HepG2 (cell line): ENCODE results near the gene MLLT10. TPM values are rescaled to one million over a fixed set of nuclear protein-coding genes. Genes with fewer than 3 reads are reported as not detected.
A peak's percentile ranks its signal among the peaks of the same experiment; 100 is the strongest.

Experiments
- ATAD3A ChIP-seq: sonication (generic); formaldehyde crosslinking; IDR thresholded peaks from 2 replicates; pipeline ENCODE4 v1.4.0; 2020; ENCODE audit warnings: missing genetic modification reagents
- CBX1 ChIP-seq: IDR thresholded peaks from one replicate; pipeline ENCODE4 v1.6.1; 2016; ENCODE audit warnings: antibody characterized with exemption, low read depth
- CENPT ChIP-seq: sonication (generic); formaldehyde crosslinking; IDR thresholded peaks from 2 replicates; pipeline ENCODE4 v1.8.0; 2022; ENCODE audit warnings: low read depth, mild to moderate bottlenecking, moderate library complexity, missing genetic modification reagents
- HDAC6 ChIP-seq: fragments of 200-600 bp; sonication (generic); IDR thresholded peaks from 2 replicates; pipeline ENCODE4 v1.7.0; 2017; ENCODE audit warnings: mild to moderate bottlenecking, antibody characterized with exemption, low read length, low read depth
- KLF6 ChIP-seq: IDR thresholded peaks from 2 replicates; pipeline ENCODE4 v1.8.0; 2016; ENCODE audit warnings: missing biosample characterization, missing genetic modification reagents
- MEF2D ChIP-seq: sonication (generic); formaldehyde crosslinking; IDR thresholded peaks from 2 replicates; pipeline ENCODE4 v1.5.1; 2020; ENCODE audit warnings: mild to moderate bottlenecking, missing genetic modification reagents
- NPAS2 ChIP-seq: sonication (generic); formaldehyde crosslinking; IDR thresholded peaks from 2 replicates; pipeline ENCODE4 v1.8.0; 2022; ENCODE audit warnings: mild to moderate bottlenecking, missing genetic modification reagents, borderline replicate concordance
- PPARG ChIP-seq: conservative IDR thresholded peaks from 2 replicates; pipeline ENCODE4 v1.6.1; 2016; ENCODE audit warnings: missing biosample characterization, missing genetic modification reagents
- SMAD1 ChIP-seq: sonication (generic); formaldehyde crosslinking; IDR thresholded peaks from 2 replicates; pipeline ENCODE4 v1.4.0; 2020; ENCODE audit warnings: missing genetic modification reagents, low read depth, mild to moderate bottlenecking, borderline replicate concordance
- SRSF1 ChIP-seq: fragments of 200-400 bp; formaldehyde crosslinking; optimal IDR thresholded peaks from 2 replicates; pipeline ENCODE3; 2017; ENCODE audit warnings: mild to moderate bottlenecking, low read depth, low read length, moderate library complexity
- XRCC5 ChIP-seq: fragments of 200-400 bp; formaldehyde crosslinking; optimal IDR thresholded peaks from 2 replicates; pipeline ENCODE3; 2017; ENCODE audit warnings: mild to moderate bottlenecking, low read length
- ZFP82 ChIP-seq: sonication (generic); formaldehyde crosslinking; IDR thresholded peaks from 2 replicates; pipeline ENCODE4 v1.5.1; 2020; ENCODE audit warnings: mild to moderate bottlenecking, missing genetic modification reagents, borderline replicate concordance
- ZNF180 ChIP-seq: sonication (generic); formaldehyde crosslinking; IDR thresholded peaks from 2 replicates; pipeline ENCODE4 v1.4.0; 2020; ENCODE audit warnings: low read depth, missing genetic modification reagents, borderline replicate concordance
- ZNF337 ChIP-seq: sonication (generic); formaldehyde crosslinking; IDR thresholded peaks from 2 replicates; pipeline ENCODE4 v1.5.1; 2020; ENCODE audit warnings: missing genetic modification reagents, low read depth, mild to moderate bottlenecking, borderline replicate concordance
- ZNF33A ChIP-seq: sonication (generic); formaldehyde crosslinking; IDR thresholded peaks from 2 replicates; pipeline ENCODE4 v1.5.1; 2020; ENCODE audit warnings: missing genetic modification reagents, mild to moderate bottlenecking, moderate library complexity, borderline replicate concordance
- ZNF879 ChIP-seq: sonication (generic); formaldehyde crosslinking; IDR thresholded peaks from 2 replicates; pipeline ENCODE4 v1.8.1; 2023; ENCODE audit warnings: missing genetic modification reagents
- ZNF891 ChIP-seq: sonication (generic); formaldehyde crosslinking; IDR thresholded peaks from 2 replicates; pipeline ENCODE4 v1.5.0; 2020; ENCODE audit warnings: mild to moderate bottlenecking, missing genetic modification reagents
- polyA plus RNA-seq, 8 experiments: library from polyadenylated mRNA; depleted of rRNA in 3 of 8; stranded (reverse) in 7 of 8; unstranded in 1 of 8; fragments of >200 nt; fragmentation: Illumina TruSeq in 4 of 8; extraction: Trizol in 4 of 8; gene quantifications; 2 replicates each; pipeline versions ENCODE4 v1.2.1 to v1.2.3, GENCODE V29; 2011 to 2016; ENCODE audit warnings: low read depth in 4 of 8, missing spikeins in 1 of 8, mixed read lengths in 1 of 8; ENCODE audit not compliant: insufficient read depth in 1 of 8
- total RNA-seq, 5 experiments: library from RNA; depleted of rRNA; stranded (reverse); fragments of >200 nt; fragmentation: Illumina TruSeq; extraction: Trizol; gene quantifications; 2 replicates each; pipeline ENCODE4 v1.2.3, GENCODE V29; 2016; ENCODE audit warnings: low read depth in 1 of 5
- TF ChIP-seq, protein P1 (sequence below): sonication (generic); formaldehyde crosslinking; IDR thresholded peaks from 2 replicates; pipeline ENCODE4 v1.5.0; 2020; ENCODE audit warnings: mild to moderate bottlenecking, missing genetic modification reagents
- TF ChIP-seq, protein P2 (sequence below), 2 experiments: fragments of 450-650 bp in 1 of 2; sonication (generic) in 1 of 2; formaldehyde crosslinking in 1 of 2; IDR thresholded peaks; 2 replicates each; pipeline versions ENCODE4 v1.6.1 to v1.8.0; 2016 to 2022; ENCODE audit warnings: antibody characterized with exemption in 1 of 2, mild to moderate bottlenecking in 1 of 2, missing genetic modification reagents in 1 of 2

Gene MLLT10
- total and polyA plus RNA-seq, 2 of the 13 experiments (the other 11 are each of a cell fraction or from before 2014, with no cell fraction given), result 51.3 to 84.1 TPM

DNA sequence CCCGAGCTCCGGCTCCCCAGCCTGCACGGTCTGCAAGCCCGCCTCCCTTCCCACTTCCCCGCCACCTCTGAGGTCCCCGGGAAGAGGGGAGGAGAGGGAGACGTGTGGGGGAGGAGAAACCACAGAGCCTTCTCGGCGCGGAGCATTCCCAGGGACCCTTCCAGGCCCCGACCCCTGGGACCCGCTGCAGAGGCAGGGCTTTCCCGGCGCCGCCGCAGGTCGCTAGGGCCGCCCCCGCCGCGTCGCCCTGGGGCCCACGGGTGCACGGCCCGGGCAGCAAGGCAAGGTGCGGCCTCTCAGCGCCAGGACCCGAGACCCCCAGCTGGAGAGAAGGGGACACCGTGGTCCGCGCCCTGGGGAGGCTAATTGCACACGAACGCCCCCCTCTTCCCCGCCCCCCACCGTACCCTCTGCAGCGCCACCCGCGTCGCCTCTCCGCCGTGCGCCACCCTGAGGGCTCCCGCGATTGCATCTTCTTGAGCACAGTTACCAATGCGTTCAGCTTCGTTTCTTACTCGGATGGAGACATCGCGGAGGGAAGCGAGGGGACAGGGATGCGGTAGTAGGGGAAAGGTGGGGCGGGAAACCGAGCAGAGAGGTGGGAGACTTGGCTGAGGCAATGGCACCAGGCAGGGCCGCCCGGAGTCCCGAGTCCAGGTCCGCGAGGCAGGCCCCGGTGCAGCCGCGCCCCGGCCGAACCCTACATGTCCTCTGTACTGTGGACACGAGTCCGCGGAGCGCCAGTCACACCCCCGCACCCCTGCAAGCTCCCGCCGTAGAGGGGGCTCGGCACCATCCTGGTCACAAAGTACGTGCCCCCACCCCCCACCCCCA lies 37.5 kb upstream of the MLLT10 start (continued):
- TF ChIP-seq XRCC5 (no peak), ZNF180 (CRISPR knock-in tag) (no peak), NPAS2 (CRISPR knock-in tag) (no peak), ZNF891 (CRISPR knock-in tag) (peak; percentile 32; the same call in 1 of the 2 replicates), SRSF1 (no peak), PPARG (CRISPR knock-in tag) (0 out of 2 replicates have a peak, but pooled peaks have one; percentile 28), KLF6 (CRISPR knock-in tag) (no peak; the same call in 1 of the 2 replicates), ZNF337 (CRISPR knock-in tag) (0 out of 2 replicates have a peak, but pooled peaks have one; percentile 29), ATAD3A (no peak), CBX1 (peak; percentile 34), MEF2D (CRISPR knock-in tag) (peak; percentile 72; the same call in 1 of the 2 replicates), ZNF33A (no peak), CENPT (CRISPR knock-in tag) (no peak), ZFP82 (CRISPR knock-in tag) (no peak), SMAD1 (CRISPR knock-in tag) (no peak), HDAC6 (no peak), ZNF879 (CRISPR knock-in tag) (no peak; the same call in none of the 2 replicates)
- TF ChIP-seq, protein P1, sequence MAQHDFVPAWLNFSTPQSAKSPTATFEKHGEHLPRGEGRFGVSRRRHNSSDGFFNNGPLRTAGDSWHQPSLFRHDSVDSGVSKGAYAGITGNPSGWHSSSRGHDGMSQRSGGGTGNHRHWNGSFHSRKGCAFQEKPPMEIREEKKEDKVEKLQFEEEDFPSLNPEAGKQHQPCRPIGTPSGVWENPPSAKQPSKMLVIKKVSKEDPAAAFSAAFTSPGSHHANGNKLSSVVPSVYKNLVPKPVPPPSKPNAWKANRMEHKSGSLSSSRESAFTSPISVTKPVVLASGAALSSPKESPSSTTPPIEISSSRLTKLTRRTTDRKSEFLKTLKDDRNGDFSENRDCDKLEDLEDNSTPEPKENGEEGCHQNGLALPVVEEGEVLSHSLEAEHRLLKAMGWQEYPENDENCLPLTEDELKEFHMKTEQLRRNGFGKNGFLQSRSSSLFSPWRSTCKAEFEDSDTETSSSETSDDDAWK (CRISPR knock-in tag), result no peak
- TF ChIP-seq, protein P2, sequence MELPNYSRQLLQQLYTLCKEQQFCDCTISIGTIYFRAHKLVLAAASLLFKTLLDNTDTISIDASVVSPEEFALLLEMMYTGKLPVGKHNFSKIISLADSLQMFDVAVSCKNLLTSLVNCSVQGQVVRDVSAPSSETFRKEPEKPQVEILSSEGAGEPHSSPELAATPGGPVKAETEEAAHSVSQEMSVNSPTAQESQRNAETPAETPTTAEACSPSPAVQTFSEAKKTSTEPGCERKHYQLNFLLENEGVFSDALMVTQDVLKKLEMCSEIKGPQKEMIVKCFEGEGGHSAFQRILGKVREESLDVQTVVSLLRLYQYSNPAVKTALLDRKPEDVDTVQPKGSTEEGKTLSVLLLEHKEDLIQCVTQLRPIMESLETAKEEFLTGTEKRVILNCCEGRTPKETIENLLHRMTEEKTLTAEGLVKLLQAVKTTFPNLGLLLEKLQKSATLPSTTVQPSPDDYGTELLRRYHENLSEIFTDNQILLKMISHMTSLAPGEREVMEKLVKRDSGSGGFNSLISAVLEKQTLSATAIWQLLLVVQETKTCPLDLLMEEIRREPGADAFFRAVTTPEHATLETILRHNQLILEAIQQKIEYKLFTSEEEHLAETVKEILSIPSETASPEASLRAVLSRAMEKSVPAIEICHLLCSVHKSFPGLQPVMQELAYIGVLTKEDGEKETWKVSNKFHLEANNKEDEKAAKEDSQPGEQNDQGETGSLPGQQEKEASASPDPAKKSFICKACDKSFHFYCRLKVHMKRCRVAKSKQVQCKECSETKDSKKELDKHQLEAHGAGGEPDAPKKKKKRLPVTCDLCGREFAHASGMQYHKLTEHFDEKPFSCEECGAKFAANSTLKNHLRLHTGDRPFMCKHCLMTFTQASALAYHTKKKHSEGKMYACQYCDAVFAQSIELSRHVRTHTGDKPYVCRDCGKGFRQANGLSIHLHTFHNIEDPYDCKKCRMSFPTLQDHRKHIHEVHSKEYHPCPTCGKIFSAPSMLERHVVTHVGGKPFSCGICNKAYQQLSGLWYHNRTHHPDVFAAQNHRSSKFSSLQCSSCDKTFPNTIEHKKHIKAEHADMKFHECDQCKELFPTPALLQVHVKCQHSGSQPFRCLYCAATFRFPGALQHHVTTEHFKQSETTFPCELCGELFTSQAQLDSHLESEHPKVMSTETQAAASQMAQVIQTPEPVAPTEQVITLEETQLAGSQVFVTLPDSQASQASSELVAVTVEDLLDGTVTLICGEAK (IDR thresholded peaks at IDR 0.05), result no peak
- TF ChIP-seq, protein P2 (CRISPR knock-in tag; IDR thresholded peaks at IDR 0.05), result peak; percentile 37; the same call in 1 of the 2 replicates
